GM21723 (cell line): ENCODE measurements around the gene RFX4.

Source experiments
- ATAC-seq: cut with Tn5 transposase; IDR thresholded peaks from one replicate; pipeline ENCODE4 v1.9.1; 2021; ENCODE audit warnings: mild to moderate bottlenecking, moderate library complexity; ENCODE audit not compliant: unreplicated experiment

RFX4 gene

DNA sequence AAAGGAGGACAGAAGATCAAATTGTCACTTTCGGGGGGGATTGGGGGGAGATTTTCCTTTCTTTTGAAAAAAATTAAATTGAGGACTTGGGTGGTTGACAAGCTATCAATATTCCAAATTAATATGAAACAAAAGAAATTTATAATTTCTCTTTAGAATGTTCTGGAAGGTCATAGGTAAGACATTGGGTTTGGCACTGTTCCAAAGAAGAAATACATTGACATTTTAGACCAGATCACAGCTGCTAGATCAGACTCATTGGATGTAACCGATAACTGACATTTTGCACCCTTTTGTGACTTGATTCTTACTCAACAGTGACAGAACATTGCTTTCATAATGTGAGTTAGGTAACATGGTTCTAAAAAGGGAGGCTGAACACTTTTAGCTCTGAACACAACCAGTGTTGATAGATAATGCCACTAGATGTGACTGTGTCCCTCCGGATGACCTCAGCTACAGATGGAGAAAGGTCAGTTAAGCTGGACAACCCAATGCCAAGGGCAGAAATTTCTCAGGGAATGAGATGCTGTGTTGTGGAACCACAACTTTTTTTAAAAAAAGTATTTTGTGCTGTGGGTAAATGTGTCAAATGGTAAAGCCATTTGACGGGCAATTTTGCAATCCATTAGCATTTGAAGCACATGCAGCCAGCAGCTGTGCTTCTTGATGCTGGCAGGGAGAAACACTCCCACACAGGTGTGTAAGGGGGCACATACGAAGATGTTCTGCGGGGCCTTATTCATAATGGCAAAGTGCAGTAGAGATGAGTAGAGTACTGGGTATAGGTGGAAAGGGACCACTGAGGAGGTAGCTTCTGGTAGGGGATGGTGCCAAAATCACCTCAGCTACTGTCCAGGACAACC lies 62.9 kb downstream of the RFX4 start:
- ATAC-seq = no peak

DNA sequence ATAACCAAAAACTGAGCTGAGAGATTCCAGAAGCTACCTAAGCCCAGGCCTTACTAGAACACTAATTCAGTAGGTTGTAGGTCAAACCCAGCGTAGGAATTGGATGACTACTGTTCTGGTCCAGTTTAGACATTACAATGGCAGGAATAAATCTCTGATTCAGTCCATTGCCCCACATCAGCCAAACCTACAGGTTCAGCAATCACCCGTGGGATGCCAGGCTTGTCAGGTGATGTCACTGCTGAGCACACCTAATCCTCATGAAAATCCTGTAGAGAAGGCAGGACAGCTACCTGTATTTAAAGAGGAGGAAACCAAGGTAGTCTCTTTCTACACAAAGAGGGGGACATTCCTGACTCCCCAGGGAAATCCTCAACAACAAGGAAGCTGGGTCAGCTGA lies 63.7 kb downstream of the RFX4 start:
- ATAC-seq = no peak

DNA sequence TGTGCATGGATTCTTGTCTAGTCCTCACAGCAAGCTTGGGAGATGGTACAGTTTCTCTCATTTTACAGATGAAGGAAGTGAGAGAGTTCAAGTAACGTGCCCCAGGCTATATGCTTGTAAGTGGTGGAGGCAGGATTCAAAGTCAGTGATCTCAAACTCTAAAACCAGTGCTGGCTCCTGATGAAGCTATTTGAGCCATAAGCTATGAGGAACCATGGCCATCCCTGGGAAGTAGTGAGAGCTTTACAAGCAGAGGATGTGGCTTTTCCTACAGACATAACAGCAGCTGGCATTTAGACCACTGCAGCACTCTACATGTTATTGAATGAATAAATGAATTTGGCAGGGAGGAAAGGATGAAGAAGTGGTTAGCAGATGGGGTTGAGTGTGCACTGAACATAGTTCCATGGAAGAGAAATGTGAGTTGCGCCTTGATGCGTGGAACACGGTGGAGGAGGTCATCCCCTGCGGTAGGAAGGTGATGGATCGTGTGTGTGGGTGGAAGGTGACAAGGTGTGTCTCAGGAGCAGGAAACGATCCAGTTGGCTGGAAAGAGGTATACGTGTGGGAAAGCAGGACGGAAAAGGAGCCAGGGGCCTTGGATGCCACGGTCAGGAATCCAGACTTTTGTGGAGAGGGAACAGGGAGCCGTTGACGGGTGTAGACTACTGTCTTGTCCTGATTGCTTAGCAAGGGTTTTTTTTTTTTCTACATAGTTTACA lies 65.2 kb downstream of the RFX4 start:
- ATAC-seq = no peak

DNA sequence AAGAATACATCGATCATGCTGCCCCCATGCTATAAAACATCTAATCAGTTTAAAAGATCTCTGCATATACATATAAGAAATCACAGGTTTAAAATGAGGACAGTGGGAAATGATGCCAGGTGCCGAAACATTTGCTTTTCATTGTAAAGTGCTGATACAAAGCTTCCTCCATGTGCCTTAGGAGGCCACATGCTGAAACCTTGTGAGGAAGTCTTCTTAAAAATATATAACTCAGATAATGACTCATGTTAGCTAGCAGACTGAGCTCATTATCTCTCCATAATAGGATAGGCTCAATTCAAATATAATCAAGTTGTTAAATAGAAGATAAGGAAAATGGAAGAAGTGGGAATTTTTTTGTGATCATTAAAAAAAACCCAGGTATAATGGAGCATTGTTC lies 65.9 kb downstream of the RFX4 start:
- ATAC-seq = no peak

DNA sequence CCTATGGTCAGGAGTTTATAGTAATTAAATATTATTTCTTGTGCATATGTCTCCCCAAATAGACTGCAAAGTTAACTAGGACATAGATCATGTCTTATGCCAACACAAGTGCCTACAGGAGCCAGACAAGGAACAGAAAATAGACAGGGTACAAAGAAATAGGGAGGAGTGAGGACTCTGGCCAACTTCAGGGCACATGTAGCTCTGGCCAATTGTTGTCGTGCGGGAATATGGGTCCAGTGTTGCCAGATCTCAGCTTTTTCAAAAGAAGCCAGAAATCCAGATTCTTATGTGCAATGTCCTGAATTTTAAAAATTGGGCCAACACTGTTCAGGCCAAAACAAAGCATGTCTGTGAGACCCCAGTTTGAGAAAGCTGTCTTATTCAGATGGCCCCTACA lies 68.7 kb downstream of the RFX4 start:
- no peak for ATAC-seq

DNA sequence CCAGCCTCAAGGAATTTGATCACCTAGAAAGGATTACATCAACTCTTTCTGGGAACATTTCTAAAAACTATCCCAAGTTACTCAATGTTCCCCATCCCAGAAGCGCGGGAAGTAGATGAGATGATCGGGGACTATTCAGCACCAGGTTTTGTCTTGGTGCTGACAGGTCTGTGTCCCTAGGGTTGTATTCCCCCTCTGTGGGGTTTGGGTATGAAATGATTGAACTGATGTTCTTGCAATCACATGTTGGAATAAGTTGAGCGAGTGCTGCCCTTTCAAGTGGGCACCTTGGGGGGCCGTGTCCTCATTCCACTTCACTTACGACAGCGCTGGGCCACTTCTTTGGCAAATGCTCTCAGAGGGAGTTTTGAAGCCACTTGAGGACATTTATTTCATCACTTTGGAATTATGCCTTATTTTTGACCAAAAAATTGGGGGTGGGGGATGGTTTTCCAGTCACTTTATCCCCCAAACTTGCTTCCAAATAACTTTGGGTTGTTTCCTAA lies 69.8 kb downstream of the RFX4 start:
- ATAC-seq = no peak

DNA sequence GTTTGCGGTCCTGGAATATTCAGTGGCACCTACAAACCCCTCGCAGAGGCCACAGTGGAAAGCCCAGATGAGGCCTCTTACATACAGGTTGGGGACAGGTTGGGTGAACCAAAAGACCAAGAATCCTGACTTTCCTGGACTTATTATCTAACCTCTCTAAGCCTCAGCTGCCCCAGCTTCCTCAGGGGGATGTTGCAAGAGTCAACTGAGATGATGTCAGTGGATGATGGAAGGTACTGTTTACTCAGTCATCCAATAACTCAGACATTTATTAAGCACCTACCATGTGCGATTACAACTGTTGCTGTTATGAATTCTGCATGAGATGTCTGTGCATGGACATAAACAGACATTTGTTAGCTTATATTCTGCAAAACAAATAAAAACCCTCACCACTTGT lies 72.8 kb downstream of the RFX4 start:
- no peak for ATAC-seq

DNA sequence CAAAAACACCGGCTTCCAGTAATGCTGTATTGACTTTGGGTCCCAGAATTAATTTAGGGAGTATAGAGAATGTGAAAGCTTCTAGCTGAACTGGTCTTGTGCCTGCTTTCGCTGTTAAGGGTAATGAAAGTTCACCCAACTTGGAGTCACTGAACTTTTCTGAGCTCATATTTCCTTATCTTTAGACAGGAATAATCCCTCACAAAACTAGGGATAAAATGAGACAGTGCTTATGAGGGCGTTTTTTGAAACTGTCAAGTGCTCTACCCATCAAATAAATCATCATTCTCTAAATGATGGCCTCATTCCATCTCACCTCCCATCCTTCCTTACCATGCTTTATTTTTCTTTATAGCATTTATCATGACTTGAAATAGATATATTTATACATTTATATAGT lies 74.7 kb downstream of the RFX4 start:
- ATAC-seq = no peak

DNA sequence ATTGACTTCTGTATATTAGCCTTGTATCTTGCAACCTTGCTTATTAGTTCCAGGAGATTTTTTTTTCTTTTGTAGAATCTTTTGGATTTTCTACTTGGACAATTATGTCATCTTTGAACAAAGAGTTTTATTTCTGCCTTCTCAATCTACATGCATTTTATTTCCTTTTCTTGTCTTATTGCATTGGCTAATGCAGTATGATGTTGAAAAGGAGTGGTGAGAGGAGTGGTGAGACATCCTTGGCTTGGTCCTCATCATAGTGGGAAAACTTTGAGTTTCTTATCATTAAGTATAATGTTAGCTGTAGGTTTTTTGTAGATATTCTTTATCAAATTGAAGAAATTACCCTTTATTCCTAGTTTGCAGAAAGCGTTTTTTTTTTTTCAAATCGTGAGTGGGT lies 80.6 kb downstream of the RFX4 start:
- no peak for ATAC-seq

DNA sequence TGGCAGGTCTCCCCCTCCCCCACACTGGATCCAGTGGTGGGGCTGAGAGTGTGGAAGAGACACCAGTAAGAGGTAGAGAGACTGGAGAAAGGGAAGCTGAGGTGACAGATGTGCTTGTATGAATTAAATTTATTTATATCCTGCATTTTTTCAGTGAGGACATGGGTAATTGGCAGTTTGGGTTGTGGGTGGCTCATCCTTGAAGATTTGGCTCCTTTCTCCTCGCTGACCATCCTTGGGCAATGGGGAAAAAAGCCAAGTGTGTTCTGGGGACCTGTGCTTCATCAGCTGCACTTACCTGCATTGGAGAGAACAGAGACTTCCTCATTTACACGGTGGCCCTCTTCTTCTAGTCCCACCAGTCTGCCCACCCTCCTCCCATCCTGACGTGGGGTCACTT lies 86.4 kb downstream of the RFX4 start:
- no peak for ATAC-seq

DNA sequence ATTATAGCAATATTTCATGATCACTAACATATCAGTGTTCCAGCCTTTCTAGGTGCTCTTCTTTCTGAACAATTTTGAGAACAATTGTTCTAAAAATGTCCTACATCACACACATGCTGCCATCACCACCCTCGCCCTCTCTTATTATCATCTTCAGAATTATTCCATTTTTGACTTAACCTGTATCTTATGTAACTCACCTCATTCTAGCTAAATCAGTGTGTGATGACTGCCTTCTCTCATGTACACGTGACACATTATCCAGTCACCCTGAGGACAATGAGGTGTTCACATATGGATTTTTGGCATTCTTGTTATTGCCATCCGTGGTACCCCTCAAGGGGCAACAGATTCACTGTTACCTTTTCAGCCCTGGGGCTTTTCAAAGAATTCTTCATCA lies 87.3 kb downstream of the RFX4 start:
- no peak for ATAC-seq

DNA sequence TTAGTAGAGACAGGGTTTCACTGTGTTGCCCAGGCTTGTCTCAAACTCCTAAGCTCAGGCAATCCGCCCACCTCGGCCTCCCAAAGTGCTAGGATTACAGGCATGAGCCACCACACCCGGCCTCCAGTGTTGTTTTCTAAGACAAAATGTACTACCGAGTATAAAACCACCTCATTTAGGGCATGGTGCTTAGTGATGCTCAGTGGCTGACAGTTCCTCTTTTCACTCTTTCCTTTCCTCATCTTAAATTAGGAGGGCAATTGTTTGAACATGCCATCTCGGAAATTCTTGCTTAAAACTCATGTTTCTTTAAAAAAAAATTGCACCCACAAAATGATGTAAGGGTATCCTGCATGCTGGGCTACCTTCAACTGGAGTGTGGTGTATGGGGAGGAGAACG lies 89.0 kb downstream of the RFX4 start:
- ATAC-seq = no peak

DNA sequence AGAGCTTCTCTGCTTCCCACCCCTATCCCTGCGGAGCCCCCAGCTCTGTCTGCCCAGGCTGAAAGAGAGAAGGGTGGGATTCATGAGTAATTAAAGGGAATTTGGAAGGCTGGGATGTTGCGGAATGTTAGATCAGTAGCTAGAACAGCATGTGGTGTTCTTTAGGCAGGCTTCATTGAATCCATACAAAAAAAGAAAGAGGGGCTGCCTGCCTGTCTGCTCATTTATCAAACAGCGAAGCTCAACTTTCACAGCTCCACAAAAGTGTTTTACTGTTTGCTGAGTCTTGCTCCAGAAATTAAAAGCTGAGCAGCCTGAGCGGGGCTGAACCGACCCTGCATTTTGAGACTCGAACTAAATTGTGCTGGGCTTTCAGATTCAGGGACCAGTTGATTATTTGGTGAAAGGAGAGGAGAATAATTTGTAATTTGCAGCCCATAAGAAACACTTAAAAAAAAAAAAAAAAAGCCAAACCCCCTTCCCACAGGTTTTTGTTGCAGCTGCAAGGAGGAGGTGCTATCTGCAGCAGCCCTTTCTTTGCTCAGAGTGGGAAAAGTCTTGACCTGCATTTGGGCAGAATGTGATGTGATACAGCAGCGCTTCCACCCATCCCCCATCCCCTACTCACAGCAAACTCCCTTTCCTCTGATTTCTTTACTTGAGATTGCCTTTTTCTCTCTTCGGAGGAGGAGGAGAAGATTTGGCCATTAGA lies 89.7 kb downstream of the RFX4 start:
- no peak for ATAC-seq

DNA sequence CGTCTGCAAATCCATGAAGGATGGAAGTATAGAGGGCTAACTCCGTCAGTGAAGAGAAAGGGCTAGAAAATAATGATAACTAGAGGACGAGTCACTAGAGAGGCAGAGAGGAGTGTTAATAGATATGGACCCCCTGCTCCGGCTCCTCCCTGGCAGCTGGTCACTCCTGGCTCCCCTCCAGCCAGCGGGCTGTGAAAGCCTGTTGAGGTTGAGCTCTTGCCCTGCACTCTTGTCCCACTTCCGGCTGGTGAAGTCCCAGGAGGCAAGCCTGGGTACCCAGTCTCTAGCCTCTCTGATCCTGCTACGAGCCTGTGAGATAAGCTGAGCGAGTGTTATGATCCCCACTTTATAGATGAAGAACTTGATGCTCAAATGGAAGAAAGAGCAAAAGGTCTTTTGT lies 90.3 kb downstream of the RFX4 start:
- ATAC-seq = no peak

DNA sequence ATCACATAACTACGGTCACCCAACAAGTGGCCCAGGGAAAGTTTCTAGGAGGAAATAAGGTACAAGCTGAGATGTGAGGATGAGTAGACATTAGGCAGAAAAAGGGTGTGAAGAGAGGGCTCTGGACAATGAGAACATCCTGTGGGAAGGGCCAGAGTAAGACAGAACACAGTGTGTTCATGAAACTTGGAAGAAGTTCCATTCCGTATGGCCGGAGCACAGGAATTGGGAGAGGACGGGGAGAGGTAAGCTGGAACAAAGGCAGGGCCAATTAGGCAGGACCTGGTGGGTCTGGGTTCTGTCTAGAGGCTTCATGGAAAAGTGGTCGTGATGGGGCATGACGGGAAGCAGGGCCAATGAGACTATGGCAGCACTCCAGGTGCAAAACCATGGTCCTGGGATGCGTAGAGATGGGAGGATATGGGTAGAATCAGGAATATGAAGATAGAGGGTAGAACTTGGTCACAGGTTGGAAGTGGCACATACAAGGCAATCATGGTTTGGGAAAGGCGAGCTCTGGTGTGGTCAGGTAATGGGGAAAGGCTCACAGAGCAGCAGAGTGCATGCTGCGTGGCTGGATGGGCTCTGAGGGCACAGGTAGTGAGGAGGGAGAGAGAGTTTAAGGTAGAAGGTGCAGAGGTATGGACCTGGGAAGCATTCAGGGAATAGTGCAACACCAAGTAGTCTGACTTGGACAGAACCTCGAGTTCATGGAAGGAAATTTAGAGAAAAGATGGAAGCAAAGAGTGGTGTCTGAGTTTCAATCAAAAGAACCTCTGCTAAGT lies 93.0 kb downstream of the RFX4 start:
- ATAC-seq = no peak

DNA sequence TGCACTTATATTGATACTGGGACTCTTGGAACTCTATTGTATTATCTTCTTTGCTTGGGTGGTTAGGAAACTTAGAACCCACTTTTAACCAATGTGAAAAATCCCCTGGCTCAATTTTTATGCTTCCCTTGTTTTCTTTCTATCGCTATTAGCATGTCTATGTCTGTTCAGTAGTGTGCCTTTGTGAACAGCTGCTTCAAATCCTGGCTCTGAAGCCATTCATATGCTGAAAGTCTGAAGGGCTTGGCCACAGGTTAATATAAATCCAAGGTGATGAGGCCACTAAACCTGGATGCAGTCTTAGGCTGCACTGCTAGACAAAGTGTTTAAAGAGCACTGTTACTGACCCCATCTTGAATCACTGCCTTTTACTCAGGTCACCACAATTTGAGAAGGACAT lies 96.8 kb downstream of the RFX4 start:
- ATAC-seq = no peak

DNA sequence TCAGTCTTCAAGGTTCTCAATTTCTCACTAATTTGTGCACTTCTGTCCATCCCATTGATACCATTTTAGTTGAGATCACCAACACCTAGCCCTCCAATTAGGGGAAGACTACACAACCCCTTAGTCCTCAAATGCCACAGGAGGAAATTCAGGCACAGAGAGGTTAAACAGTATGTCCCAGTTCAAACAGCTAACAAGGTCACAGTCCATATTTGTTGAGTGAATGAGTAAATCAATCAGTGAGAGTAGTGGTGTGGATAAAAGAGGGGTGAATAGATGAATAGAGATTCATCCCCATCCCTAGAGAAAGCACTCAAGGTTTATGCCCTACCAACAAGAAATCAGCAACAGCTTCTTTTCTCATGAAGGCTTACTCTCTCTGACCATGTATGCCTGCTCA lies 97.5 kb downstream of the RFX4 start:
- ATAC-seq = no peak

DNA sequence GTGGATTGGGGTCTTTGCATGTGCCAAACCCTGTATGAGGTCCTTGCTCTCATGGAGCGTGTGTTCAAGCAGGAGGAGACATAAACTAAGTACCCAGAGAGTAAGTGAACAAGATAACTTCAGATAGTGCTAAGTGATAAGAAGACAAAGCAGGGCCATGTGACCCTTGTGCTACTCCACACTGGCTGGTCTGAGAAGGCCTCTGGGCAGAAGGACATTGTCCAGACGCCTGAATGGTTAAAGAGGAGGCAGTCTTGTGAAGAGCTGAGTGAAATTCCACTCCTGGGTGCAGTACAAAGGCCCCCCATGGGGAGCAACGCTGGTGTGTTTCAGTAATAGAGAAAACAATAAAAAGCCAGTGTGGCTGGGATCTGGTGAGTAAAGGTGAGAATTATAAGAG lies 98.4 kb downstream of the RFX4 start:
- ATAC-seq = no peak

DNA sequence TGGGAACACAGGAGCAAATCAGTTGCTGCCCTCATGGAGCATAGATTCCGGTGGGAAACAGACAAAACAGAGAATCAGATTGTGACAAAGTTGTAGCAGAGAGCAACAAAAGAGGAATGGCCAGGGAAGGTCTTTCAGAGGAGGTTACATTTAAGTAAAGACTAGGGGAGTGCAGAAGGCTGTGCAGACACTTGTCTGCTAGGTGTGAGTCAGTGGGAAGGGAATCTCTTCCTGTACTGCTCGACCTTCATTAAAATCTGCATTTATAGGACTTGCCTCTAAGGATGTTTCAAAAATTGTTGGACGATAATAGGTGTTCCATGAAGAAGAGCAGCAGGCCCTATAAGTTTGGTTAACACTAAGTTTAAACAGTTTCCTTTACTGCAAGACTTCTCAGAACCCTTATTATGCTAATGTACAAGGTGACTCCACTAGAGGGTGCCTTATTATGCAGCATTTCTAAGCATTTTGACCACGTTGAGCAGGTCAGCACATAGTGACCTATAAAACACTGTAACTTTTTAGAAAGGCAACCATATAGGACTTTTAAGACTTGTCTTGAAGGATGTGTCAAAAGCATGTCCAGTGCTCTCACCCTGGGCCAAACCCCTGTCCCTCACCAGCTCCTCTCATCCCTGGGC lies 99.9 kb downstream of the RFX4 start:
- no peak for ATAC-seq

DNA sequence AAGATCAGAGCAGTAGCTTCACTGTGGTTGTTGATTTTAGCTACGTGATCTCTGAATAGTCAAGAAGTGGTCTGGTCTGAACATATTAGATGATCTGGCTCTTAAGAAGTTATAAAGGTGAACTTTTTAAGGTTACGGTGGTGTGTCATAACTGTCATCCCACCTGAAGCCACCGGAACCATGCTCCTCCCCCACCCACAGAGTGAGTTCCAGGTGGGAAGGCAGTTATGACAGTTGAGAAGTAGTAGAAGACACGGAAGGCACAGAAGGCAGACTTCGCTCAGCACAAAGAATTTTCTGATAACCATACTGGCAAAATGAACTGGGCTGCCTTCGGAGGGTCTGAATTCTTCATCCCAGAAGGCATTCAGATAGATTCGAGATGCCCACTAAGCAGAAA lies 101.7 kb downstream of the RFX4 start:
- ATAC-seq = no peak
